H9 (cell line): ENCODE measurements around the gene ZNF101. TPM values are rescaled to one million over a fixed set of nuclear protein-coding genes. Genes with fewer than 3 reads are reported as not detected.
A peak's percentile ranks its signal among the peaks of the same experiment; 100 is the strongest.

Experiments used
- DNase-seq: peaks from one replicate; pipeline ENCODE4 v3.0.0-alpha.2; 2017
- H2AFZ ChIP-seq: one replicate; pipeline ENCODE4 v1.6.1; 2013; ENCODE audit warnings: mild to moderate bottlenecking, low read length, control low read depth, moderate library complexity
- H2AK5ac ChIP-seq: 2 replicates; pipeline ENCODE4 v1.6.1; 2013; ENCODE audit warnings: low read length, control low read depth, mixed read lengths; ENCODE audit not compliant: insufficient read length
- H2BK120ac ChIP-seq: one replicate; pipeline ENCODE4 v1.6.1; 2013; ENCODE audit warnings: low read depth, mild to moderate bottlenecking, low read length, control low read depth, inconsistent platforms; ENCODE audit not compliant: poor library complexity, severe bottlenecking
- H2BK12ac ChIP-seq: 2 replicates; pipeline ENCODE4 v1.6.1; 2013; ENCODE audit warnings: low read length, control low read depth, mixed read lengths, low read depth; ENCODE audit not compliant: insufficient read length
- H2BK15ac ChIP-seq: 2 replicates; pipeline ENCODE4 v1.6.1; 2013; ENCODE audit warnings: low read depth, low read length, control low read depth
- H2BK20ac ChIP-seq: one replicate; pipeline ENCODE4 v1.6.1; 2013; ENCODE audit warnings: low read depth, mild to moderate bottlenecking, low read length, control low read depth, inconsistent platforms; ENCODE audit not compliant: poor library complexity, severe bottlenecking
- H2BK5ac ChIP-seq: 2 replicates; pipeline ENCODE4 v1.6.1; 2013; ENCODE audit warnings: low read length, control low read depth, mixed read lengths; ENCODE audit not compliant: insufficient read length
- H3K14ac ChIP-seq: 2 replicates; pipeline ENCODE4 v1.6.1; 2013; ENCODE audit warnings: low read length, control low read depth; ENCODE audit not compliant: insufficient read depth
- H3K18ac ChIP-seq: 2 replicates; pipeline ENCODE4 v1.6.1; 2013; ENCODE audit warnings: low read depth, mild to moderate bottlenecking, mixed read lengths, low read length, control low read depth; ENCODE audit not compliant: insufficient read length
- H3K23ac ChIP-seq: 2 replicates; pipeline ENCODE4 v1.6.1; 2013; ENCODE audit warnings: low read length, control low read depth, mixed read lengths, low read depth; ENCODE audit not compliant: insufficient read length
- H3K23me2 ChIP-seq: 2 replicates; pipeline ENCODE4 v1.6.1; 2013; ENCODE audit warnings: low read depth, mild to moderate bottlenecking, mixed read lengths, low read length, control low read depth; ENCODE audit not compliant: insufficient read length, poor library complexity, severe bottlenecking
- H3K27ac ChIP-seq: 2 replicates; pipeline ENCODE4 v1.5.1; 2013; ENCODE audit warnings: low read length, control low read depth, mixed read lengths, low read depth; ENCODE audit not compliant: insufficient read length
- H3K27me3 ChIP-seq: 2 replicates; pipeline ENCODE4 v1.6.1; 2013; ENCODE audit warnings: low read length, control low read depth, inconsistent platforms; ENCODE audit not compliant: insufficient read depth
- H3K4ac ChIP-seq: 2 replicates; pipeline ENCODE4 v1.6.1; 2013; ENCODE audit warnings: low read depth, mild to moderate bottlenecking, control low read depth, inconsistent platforms, low read length, moderate library complexity
- H3K4me1 ChIP-seq: 2 replicates; pipeline ENCODE4 v1.6.1; 2013; ENCODE audit warnings: low read length, control low read depth, inconsistent platforms; ENCODE audit not compliant: insufficient read depth
- H3K4me2 ChIP-seq: 2 replicates; pipeline ENCODE4 v1.6.1; 2013; ENCODE audit warnings: low read length, control low read depth, mixed read lengths; ENCODE audit not compliant: insufficient read length, insufficient read depth
- H3K56ac ChIP-seq: 2 replicates; pipeline ENCODE4 v1.6.1; 2013; ENCODE audit warnings: low read depth, mild to moderate bottlenecking, mixed read lengths, low read length, control low read depth; ENCODE audit not compliant: insufficient read length
- H3K79me1 ChIP-seq: 2 replicates; pipeline ENCODE4 v1.6.1; 2013; ENCODE audit warnings: low read depth, mild to moderate bottlenecking, moderate library complexity, low read length, control low read depth, inconsistent platforms; ENCODE audit not compliant: insufficient read depth, poor library complexity, severe bottlenecking
- H3K79me2 ChIP-seq: 2 replicates; pipeline ENCODE4 v1.6.1; 2013; ENCODE audit warnings: low read length, control low read depth, inconsistent platforms; ENCODE audit not compliant: insufficient read depth
- H3K9ac ChIP-seq: 2 replicates; pipeline ENCODE4 v1.6.1; 2013; ENCODE audit warnings: low read length, control low read depth, mixed read lengths; ENCODE audit not compliant: insufficient read length; ENCODE audit errors: extremely low read depth
- H3K9me3 ChIP-seq: one replicate; pipeline ENCODE4 v1.6.1; 2013; ENCODE audit warnings: low read depth, low read length, inconsistent platforms; ENCODE audit not compliant: control insufficient read depth
- H3T11ph ChIP-seq: one replicate; pipeline ENCODE4 v1.6.1; 2013; ENCODE audit warnings: mild to moderate bottlenecking, low read length, control low read depth, inconsistent platforms
- H4K20me1 ChIP-seq: one replicate; pipeline ENCODE4 v1.6.1; 2013; ENCODE audit not compliant: control insufficient read depth, insufficient read length, insufficient read depth
- H4K5ac ChIP-seq: 2 replicates; pipeline ENCODE4 v1.6.1; 2013; ENCODE audit warnings: low read depth, mild to moderate bottlenecking, mixed read lengths, low read length, control low read depth; ENCODE audit not compliant: insufficient read length
- H4K8ac ChIP-seq: replicated peaks from 2 replicates; pipeline ENCODE4 v1.6.1; 2013; ENCODE audit warnings: low read length, control low read depth, mixed read lengths, low read depth; ENCODE audit not compliant: insufficient read length
- H4K91ac ChIP-seq: 2 replicates; pipeline ENCODE4 v1.6.1; 2013; ENCODE audit warnings: low read depth, mild to moderate bottlenecking, moderate library complexity, mixed read lengths, low read length, control low read depth; ENCODE audit not compliant: insufficient read length
- H3K27ac Mint-ChIP-seq, 3 experiments: 2 replicates in 2 of 3; 3 replicates in 1 of 3; pipeline ENCODE4 v1.8.0; 2020 to 2021; ENCODE audit warnings: mixed read lengths in 3 of 3, mild to moderate bottlenecking in 1 of 3, moderate library complexity in 1 of 3
- H3K27me3 Mint-ChIP-seq: 2 replicates; pipeline ENCODE4 v1.8.0; 2021; ENCODE audit warnings: low read depth, mild to moderate bottlenecking, moderate library complexity, mixed read lengths
- H3K36me3 Mint-ChIP-seq, 3 experiments: 2 replicates in 2 of 3; 3 replicates in 1 of 3; pipeline ENCODE4 v1.8.0; 2020 to 2021; ENCODE audit warnings: low read depth in 3 of 3, mixed read lengths in 3 of 3; ENCODE audit not compliant: insufficient read depth in 1 of 3
- H3K4me1 Mint-ChIP-seq, 2 experiments: 2 replicates each; pipeline ENCODE4 v1.8.0; 2020; ENCODE audit warnings: mixed read lengths in 2 of 2
- H3K4me3 Mint-ChIP-seq, 2 experiments: 2 replicates in 1 of 2; 3 replicates in 1 of 2; pipeline ENCODE4 v1.8.0; 2020 to 2021; ENCODE audit warnings: mild to moderate bottlenecking in 2 of 2, mixed read lengths in 2 of 2, moderate library complexity in 1 of 2
- H3K9me3 Mint-ChIP-seq, 2 experiments: 2 replicates in 1 of 2; 3 replicates in 1 of 2; pipeline ENCODE4 v1.8.0; 2020; ENCODE audit warnings: mild to moderate bottlenecking in 2 of 2, mixed read lengths in 2 of 2, moderate library complexity in 1 of 2
- CTCF ChIP-seq: fragments of 200-600 bp; sonication (generic); conservative IDR thresholded peaks from 3 replicates; pipeline ENCODE4 v1.8.0; 2021; ENCODE audit warnings: antibody characterized with exemption, mild to moderate bottlenecking
- WGBS: extraction: QIAGEN DNeasy Blood & Tissue Kit; methylation state at CpG from one replicate; pipeline ENCODE4 v1.1.7; 2013; ENCODE audit warnings: missing lambda C conversion rate, low lambda C conversion rate, mixed read lengths; ENCODE audit not compliant: insufficient read length; ENCODE audit errors: extremely low coverage; 5-methylcytosine and 5-hydroxymethylcytosine counted together
- total RNA-seq: library from RNA; stranded (reverse); gene quantifications from 2 replicates; pipeline ENCODE4 v1.2.1, GENCODE V29; 2021

The ZNF101 gene
- total RNA-seq, 1 experiment from 2014 or later = 46.9 TPM

- Histone ChIP-seq H3K79me2 (peaks cover 2% of the 10 kb centered on the region; the same call in 1 of the 2 replicates), H2BK5ac (no peak overlapping the region), H3K9me3 (no peaks in the 10 kb centered on the region), H2BK120ac (no peak overlapping the region), H4K20me1 (no peaks in the 10 kb centered on the region), H2BK20ac (no peak overlapping the region), H2BK12ac (no peak overlapping the region), H4K8ac (no peak overlapping the region), H3K18ac (no peak overlapping the region), H4K91ac (no peak overlapping the region), H3T11ph (no peak overlapping the region), H3K14ac (no peak overlapping the region), H3K4me1 (no peaks in the 10 kb centered on the region), H3K4me2 (no peak overlapping the region), H2BK15ac (no peak overlapping the region), H4K5ac (no peak overlapping the region), H2AFZ (no peak overlapping the region), H3K79me1 (peaks cover 12% of the 10 kb centered on the region), H3K27me3 (no peaks in the 10 kb centered on the region), H3K56ac (no peak overlapping the region), H3K23ac (no peak overlapping the region), H3K23me2 (no peaks in the 10 kb centered on the region), H2AK5ac (no peak overlapping the region), H3K27ac (no peak overlapping the region), H3K9ac (no peak overlapping the region), H3K4ac (no peak overlapping the region)
- whole genome bisulfite sequencing = no CpG with 5 or more reads among the region's 7 CpGs
- Mint-ChIP-seq H3K4me3 (no peak overlapping the region), H3K27me3 (no peaks in the 10 kb centered on the region), H3K9me3 (peaks cover 6 to 45% of the 10 kb centered on the region in 2 experiments; a peak in 3 of 5 replicates), H3K36me3 (peaks cover 79 to 85% (median 80%) of the 10 kb centered on the region in 3 experiments), H3K27ac (peak overlapping the region in 1 of 3 experiments; percentile 91; a peak in 2 of 7 replicates), H3K4me1 (peaks cover 3% of the 10 kb centered on the region in 2 experiments; a peak in 2 of 4 replicates)
- no peak for DNase-seq
- TF ChIP-seq CTCF = no peak
Measured at GRCh38 chr19:19677579-19677978, 8.9 kb downstream of the ZNF101 start.
